ENCODE results near the gene GNAL.

GNAL gene

GRCh38 chr18:11801573-11801972, 112.5 kb downstream of the GNAL start:
- TF ChIP-seq CTCF (IDR thresholded peaks at IDR 0.05; ENCODE audit: insufficient read depth, low read depth, low read length, missing control alignments) = no peak
- no peak for DNase-seq (ENCODE audit: low read depth)
- H3K4me3 ChIP-seq (ENCODE audit: low read length) = no peak overlapping the region

GRCh38 chr18:11802158-11802557, 113.1 kb downstream of the GNAL start:
- H3K4me3 ChIP-seq (ENCODE audit: low read length) = no peak overlapping the region
- TF ChIP-seq CTCF (IDR thresholded peaks at IDR 0.05; ENCODE audit: insufficient read depth, low read depth, low read length, missing control alignments) = no peak
- no peak for DNase-seq (ENCODE audit: low read depth)

- no peak for TF ChIP-seq CTCF (IDR thresholded peaks at IDR 0.05; ENCODE audit: insufficient read depth, low read depth, low read length, missing control alignments)
- H3K4me3 ChIP-seq (ENCODE audit: low read length) = no peak overlapping the region
- no peak for DNase-seq (ENCODE audit: low read depth)
Measured at GRCh38 chr18:11802586-11802985, 113.5 kb downstream of the GNAL start.

- DNase-seq (ENCODE audit: low read depth) = peak; percentile 12
- H3K4me3 ChIP-seq (ENCODE audit: low read length) = no peak overlapping the region
Measured at GRCh38 chr18:11807233-11807632, 118.2 kb downstream of the GNAL start.

GRCh38 chr18:11808001-11808855, 119.2 kb downstream of the GNAL start:
- no peak for TF ChIP-seq CTCF (IDR thresholded peaks at IDR 0.05; ENCODE audit: insufficient read depth, low read depth, low read length, missing control alignments)
- DNase-seq (ENCODE audit: low read depth) = peak; percentile 87
- H3K4me3 ChIP-seq (ENCODE audit: low read length) = no peak overlapping the region

More at GRCh38 chr18:11807233-11807632, 118.2 kb downstream of the GNAL start:
- no peak for TF ChIP-seq CTCF (IDR thresholded peaks at IDR 0.05; ENCODE audit: insufficient read depth, low read depth, low read length, missing control alignments)

GRCh38 chr18:11809895-11810294, 120.8 kb downstream of the GNAL start:
- TF ChIP-seq CTCF (IDR thresholded peaks at IDR 0.05; ENCODE audit: insufficient read depth, low read depth, low read length, missing control alignments) = no peak
- no peak for DNase-seq (ENCODE audit: low read depth)

GRCh38 chr18:11810379-11810778, 121.3 kb downstream of the GNAL start:
- TF ChIP-seq CTCF (IDR thresholded peaks at IDR 0.05; ENCODE audit: insufficient read depth, low read depth, low read length, missing control alignments) = no peak
- H3K4me3 ChIP-seq (ENCODE audit: low read length) = no peak overlapping the region
- DNase-seq (ENCODE audit: low read depth) = no peak

More at GRCh38 chr18:11809895-11810294, 120.8 kb downstream of the GNAL start:
- no peak overlapping the region for H3K4me3 ChIP-seq (ENCODE audit: low read length)
